LNCAP (cell line): ENCODE data around the gene ARHGEF10L.

Source experiments
- TF ChIP-seq, protein P1 (sequence below): fragments of 450-650 bp; IDR thresholded peaks from 2 replicates; pipeline ENCODE4 v1.5.1; 2017; ENCODE audit warnings: mild to moderate bottlenecking

The ARHGEF10L gene

DNA sequence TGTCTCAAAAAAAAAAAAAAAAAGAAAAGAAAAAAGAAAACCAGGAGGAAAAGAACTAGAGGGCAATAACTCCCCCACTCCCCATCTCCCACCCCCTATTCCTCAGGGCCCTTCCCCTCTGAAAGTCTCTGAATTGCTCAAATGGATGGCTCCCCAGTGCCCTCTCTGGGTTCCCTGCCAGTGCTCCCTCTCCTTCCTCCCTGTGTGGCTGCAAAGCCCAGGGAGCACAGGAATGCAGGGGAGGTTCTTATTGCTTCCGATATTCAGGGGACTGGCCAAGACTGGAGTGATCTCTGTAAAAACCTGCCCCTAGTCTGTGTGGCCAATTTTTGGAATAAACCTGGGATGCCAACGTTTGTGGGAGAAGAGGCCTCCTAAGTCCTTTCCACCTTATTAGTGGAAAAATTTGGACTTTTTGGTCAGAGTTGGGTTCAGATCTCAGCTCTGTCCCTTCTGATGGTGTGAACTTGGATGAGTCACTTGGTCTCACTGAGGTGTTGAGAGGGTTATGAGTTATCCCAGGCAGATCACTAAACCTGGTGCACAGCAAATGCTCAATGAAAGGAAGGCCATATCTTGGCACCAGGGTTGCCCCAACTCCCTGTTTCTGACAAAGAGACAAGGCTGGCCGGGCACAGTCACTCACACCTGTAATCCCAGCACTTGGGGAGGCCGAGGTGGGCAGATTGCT is 13.4 kb upstream of the ARHGEF10L start:
- TF ChIP-seq, protein P1, sequence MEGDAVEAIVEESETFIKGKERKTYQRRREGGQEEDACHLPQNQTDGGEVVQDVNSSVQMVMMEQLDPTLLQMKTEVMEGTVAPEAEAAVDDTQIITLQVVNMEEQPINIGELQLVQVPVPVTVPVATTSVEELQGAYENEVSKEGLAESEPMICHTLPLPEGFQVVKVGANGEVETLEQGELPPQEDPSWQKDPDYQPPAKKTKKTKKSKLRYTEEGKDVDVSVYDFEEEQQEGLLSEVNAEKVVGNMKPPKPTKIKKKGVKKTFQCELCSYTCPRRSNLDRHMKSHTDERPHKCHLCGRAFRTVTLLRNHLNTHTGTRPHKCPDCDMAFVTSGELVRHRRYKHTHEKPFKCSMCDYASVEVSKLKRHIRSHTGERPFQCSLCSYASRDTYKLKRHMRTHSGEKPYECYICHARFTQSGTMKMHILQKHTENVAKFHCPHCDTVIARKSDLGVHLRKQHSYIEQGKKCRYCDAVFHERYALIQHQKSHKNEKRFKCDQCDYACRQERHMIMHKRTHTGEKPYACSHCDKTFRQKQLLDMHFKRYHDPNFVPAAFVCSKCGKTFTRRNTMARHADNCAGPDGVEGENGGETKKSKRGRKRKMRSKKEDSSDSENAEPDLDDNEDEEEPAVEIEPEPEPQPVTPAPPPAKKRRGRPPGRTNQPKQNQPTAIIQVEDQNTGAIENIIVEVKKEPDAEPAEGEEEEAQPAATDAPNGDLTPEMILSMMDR: no peak

DNA sequence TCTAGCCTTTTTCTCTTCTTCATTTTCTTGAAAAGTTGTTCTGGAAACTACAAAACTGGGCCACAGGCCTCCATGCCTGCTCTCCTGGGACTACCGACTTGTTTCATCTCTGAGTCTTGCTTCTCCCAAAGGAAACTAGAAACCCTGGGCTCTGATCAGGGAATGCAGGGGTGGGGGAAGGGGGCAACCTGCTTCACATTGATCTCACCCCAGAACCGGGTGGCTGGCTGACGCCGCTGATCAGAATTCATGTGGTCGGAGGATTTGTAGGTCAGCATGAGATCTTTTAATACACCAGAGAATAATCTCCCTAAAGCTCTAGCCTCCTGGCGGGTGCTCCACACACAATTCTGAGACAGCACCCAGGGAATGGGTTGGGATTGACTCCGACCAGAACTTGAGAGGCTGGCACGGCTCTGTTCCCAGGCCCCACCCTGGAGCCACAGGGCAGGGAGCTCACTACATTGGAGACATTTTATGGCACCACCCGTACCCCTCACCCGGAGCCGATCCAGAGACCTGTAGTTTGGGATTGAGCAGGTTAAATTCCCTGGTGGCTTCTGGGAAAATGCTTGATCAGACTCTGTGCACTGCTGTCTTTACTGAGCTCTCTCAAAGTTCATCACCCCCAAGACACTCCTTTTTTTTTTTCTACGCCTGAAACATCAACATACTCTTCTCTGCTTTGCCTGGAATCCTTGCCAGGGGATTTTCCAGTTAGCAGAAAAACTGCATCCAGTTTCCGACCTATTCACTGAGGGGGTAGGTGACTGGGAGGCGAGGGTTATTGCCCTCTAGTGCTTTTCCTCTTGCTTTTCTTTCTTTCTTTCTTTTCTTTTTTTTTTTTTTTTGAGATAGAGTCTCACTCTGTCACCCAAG is 12.2 kb upstream of the ARHGEF10L start:
- TF ChIP-seq, protein P1: no peak

DNA sequence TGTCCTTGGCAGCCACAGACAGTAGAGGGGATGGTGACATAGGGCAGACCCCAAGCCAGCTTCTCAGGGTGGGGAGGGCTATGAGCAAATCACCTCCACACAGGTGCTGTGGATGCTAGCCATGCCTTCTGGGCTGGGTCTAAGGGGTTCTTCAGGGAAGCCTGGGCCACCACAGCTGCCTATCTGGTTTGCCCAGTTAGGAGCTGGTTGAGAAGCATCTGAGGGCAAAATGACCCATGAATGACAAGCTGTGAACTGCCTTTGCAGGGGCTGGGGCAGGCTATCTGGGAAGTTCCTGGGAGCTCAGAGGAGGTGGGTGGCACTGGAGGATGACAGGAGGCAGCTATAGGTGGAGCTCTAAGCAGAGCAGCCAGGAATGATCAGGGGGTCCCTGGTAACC is 10.1 kb upstream of the ARHGEF10L start:
- TF ChIP-seq, protein P1: no peak

DNA sequence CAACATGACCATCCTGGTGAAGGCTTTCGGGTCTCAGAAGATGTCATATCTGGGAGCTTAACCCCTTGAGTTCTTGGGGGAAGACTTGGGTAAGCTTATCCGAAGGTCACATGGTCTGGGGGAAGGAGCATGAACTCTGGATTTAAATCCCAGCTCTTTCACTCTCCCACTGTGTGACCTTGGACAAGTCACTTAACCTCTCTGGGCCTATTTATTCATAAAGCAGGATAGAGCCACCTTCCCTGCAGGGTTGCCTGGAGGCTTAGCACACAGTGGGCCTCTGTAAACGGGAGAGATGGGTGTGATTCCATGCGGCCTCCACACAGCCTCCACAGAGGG is 8.2 kb upstream of the ARHGEF10L start:
- TF ChIP-seq, protein P1: no peak

DNA sequence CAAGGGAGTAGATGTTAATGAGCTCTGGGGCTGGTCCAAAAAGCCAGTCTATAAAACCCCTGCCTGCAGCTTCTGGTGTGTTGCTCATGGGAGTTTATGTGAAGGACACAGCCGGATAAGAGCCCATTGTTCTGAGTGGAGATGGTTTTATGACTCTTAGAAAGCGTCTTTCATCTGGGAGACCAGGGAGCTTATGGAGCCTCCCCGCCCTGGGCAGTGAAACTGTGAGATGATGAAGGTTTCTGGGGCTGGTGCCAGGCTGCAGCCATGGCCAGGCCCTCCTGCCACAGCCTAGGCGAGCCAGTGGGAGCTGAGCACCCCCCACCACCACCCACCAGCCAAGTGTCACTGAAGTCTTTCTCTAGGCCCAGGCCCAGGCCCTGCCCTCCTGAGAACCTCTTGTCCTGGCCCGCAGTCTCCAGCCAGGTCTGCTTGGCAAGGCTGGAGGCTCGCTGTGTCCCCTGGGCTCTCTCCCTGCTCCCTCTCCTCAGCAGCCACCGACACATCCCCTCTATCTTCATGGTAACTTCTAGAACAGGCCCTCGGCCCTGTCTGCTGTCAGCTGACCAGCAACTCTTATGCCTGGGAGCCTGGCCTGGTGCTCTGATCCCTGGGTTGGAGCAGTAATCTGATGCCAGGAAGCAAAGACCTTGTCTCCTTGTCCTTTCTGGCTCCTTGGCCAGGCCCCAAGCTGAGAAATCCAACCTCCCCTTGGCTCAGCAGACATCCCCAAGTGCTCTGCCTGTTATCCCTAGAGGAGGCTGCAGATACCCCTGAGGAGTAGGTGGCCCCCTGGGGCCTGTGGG is 7.6 kb upstream of the ARHGEF10L start:
- TF ChIP-seq, protein P1: no peak

DNA sequence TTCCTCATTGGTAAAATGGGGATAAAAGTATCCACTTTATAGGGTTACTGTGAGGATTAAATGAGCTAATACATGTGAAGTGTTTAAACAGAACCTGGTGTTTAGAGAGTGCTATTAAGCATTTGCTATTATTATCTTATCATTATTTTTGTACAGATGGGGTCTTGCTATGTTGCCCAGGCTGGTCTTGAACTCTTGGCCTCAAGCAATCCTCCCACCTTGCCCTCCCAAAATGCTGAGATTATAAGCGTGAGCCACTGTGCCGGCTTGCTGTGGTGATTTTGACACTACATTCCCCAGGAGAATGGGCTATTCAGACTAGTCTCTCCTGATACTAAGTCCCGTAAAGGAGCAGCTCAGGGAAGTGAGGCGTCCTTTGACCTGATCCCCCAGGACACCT is 6.3 kb upstream of the ARHGEF10L start:
- TF ChIP-seq, protein P1: no peak

DNA sequence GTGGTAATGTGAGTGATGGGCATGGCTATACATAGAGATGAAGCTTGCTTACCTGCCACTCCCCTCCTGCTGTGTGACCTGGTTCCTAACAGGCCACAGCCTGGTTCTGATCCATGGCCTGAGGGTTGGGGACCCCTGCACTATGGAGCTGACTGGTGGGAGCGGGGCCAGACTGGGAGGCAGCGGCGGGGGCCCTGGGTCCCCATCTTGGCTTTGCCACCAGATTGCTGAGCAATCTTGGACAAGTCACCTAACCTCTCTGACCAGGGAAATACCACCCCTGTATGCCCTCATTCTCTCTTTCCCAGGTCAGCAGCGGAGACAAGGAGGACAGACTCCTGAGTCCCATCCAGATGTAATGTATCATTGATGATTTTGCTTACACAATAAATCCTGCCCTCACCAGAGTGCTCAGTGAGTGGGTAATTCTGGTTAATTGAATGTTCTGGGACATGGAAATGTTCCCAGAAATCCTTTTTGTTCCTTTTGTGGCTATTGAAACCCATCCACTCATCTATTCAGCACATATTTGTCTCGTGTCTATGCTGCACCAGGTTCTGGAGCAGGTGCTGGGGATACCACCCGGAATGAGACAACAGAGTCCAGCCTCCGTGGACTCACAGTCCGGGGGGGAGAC is 4.1 kb upstream of the ARHGEF10L start:
- TF ChIP-seq, protein P1: no peak
